SK-N-SH (cell line): ENCODE data around the gene TMOD2. TPM values are rescaled to one million over a fixed set of nuclear protein-coding genes. Genes with fewer than 3 reads are reported as not detected.
A peak's percentile ranks its signal among the peaks of the same experiment; 100 is the strongest.
"Not testable (repeated sequence)": the region's sequence is repeated elsewhere in the genome, so short reads cannot be mapped to it uniquely, and the experiment has no call there.

Source experiments
- CTCF ChIA-PET: fragments of 300-600, 350-600 bp; formaldehyde crosslinking; extraction: SDS; loops from one replicate; lab custom pipeline; 2021; lab: Yijun Ruan, JAX
- POLR2A ChIA-PET: fragments of 350-600 bp; sonication (Branson Sonifier 250); formaldehyde crosslinking; extraction: SDS; loops from one replicate; lab custom pipeline; 2020; ENCODE audit warnings: antibody characterized with exemption, inconsistent platforms; lab: Yijun Ruan, JAX
- DNase-seq: peaks from one replicate; pipeline ENCODE4 v3.0.0; 2012
- H2AFZ ChIP-seq: fragments of 200-600 bp; sonication (generic); 2 replicates; pipeline ENCODE4 v1.8.1; 2016; ENCODE audit warnings: antibody characterized with exemption, mild to moderate bottlenecking, low read depth
- H3F3A ChIP-seq: fragments of 200-600 bp; sonication (generic); replicated peaks from 2 replicates; pipeline ENCODE3; 2016; ENCODE audit warnings: antibody characterized with exemption, mild to moderate bottlenecking; ENCODE audit not compliant: insufficient read depth
- H3K27ac ChIP-seq, 2 experiments: fragments of 200-500 bp in 1 of 2; fragments of 200-600 bp in 1 of 2; sonication (Bioruptor generic) in 1 of 2; sonication (generic), shearing (Covaris generic) in 1 of 2; 2 replicates each; pipeline versions ENCODE4 v1.5.1 to v1.6.1; 2014 to 2016; ENCODE audit warnings: low read depth in 2 of 2, inconsistent platforms in 1 of 2, low read length in 1 of 2, mild to moderate bottlenecking in 1 of 2, mixed read lengths in 1 of 2
- H3K27me3 ChIP-seq: fragments of 200-600 bp; sonication (generic), shearing (Covaris generic); 2 replicates; pipeline ENCODE4 v1.6.1; 2016; ENCODE audit warnings: mixed run types; ENCODE audit not compliant: insufficient read depth
- H3K36me3 ChIP-seq, 2 experiments: fragments of 200-500 bp in 1 of 2; fragments of 200-600 bp in 1 of 2; sonication (Bioruptor generic) in 1 of 2; sonication (generic) in 1 of 2; replicated peaks in 1 of 2; 2 replicates each; pipeline versions ENCODE3 to v1.5.1; 2014 to 2016; ENCODE audit warnings: low read length in 1 of 2, mild to moderate bottlenecking in 1 of 2; ENCODE audit not compliant: insufficient read depth in 2 of 2, control insufficient read depth in 1 of 2
- H3K4me1 ChIP-seq, 2 experiments: fragments of 200-500 bp in 1 of 2; fragments of 200-600 bp in 1 of 2; sonication (Bioruptor generic) in 1 of 2; sonication (generic), shearing (Covaris generic) in 1 of 2; 2 replicates each; pipeline versions ENCODE4 v1.5.1 to v1.6.1; 2014 to 2016; ENCODE audit warnings: low read depth in 1 of 2, low read length in 1 of 2, mixed run types in 1 of 2; ENCODE audit not compliant: insufficient read depth in 2 of 2, control insufficient read depth in 1 of 2
- H3K4me2 ChIP-seq: fragments of 200-600 bp; sonication (generic), shearing (Covaris generic); 2 replicates; pipeline ENCODE4 v1.6.1; 2017; ENCODE audit warnings: mixed run types
- H3K4me3 ChIP-seq, 2 experiments: fragments of 200-500 bp in 1 of 2; fragments of 200-600 bp in 1 of 2; sonication (Bioruptor generic) in 1 of 2; sonication (generic), shearing (Covaris generic) in 1 of 2; 2 replicates each; pipeline versions ENCODE4 v1.5.1 to v1.8.1; 2014 to 2016; ENCODE audit warnings: low read depth in 2 of 2, inconsistent platforms in 1 of 2, low read length in 1 of 2, mild to moderate bottlenecking in 1 of 2, mixed read lengths in 1 of 2, moderate library complexity in 1 of 2
- H3K79me2 ChIP-seq: fragments of 200-600 bp; sonication (generic); 2 replicates; pipeline ENCODE4 v1.8.1; 2017; ENCODE audit warnings: mild to moderate bottlenecking; ENCODE audit not compliant: insufficient read depth
- H3K9ac ChIP-seq: fragments of 200-600 bp; sonication (generic); 2 replicates; pipeline ENCODE4 v1.6.1; 2017; ENCODE audit warnings: mixed run types
- H3K9me2 ChIP-seq: fragments of 200-600 bp; sonication (generic); 2 replicates; pipeline ENCODE4 v1.6.1; 2017; ENCODE audit warnings: mixed run types
- H3K9me3 ChIP-seq: fragments of 200-600 bp; sonication (generic); 2 replicates; pipeline ENCODE4 v1.6.1; 2017; ENCODE audit warnings: mixed run types, mild to moderate bottlenecking, moderate library complexity
- H4K20me1 ChIP-seq: fragments of 200-600 bp; sonication (generic); 2 replicates; pipeline ENCODE4 v1.6.1; 2017; ENCODE audit warnings: mild to moderate bottlenecking, mixed run types; ENCODE audit not compliant: insufficient read depth
- CTCF ChIP-seq: fragments of 200-600 bp; sonication (generic); IDR thresholded peaks from 2 replicates; pipeline ENCODE4 v1.6.1; 2017; ENCODE audit warnings: antibody characterized with exemption, mild to moderate bottlenecking, moderate library complexity
- ELF1 ChIP-seq: IDR thresholded peaks from 2 replicates; pipeline ENCODE4 v1.4.0; 2012
- MEF2A ChIP-seq: IDR thresholded peaks from 2 replicates; pipeline ENCODE4 v1.4.0; 2012; ENCODE audit warnings: low read depth, borderline replicate concordance
- RAD21 ChIP-seq: IDR thresholded peaks from 2 replicates; pipeline ENCODE4 v1.6.1; 2012; ENCODE audit warnings: mild to moderate bottlenecking, low read length
- WGBS: methylation state at CpG from one replicate; pipeline ENCODE4 v1.1.6; 2017; ENCODE audit warnings: low lambda C conversion rate; 5-methylcytosine and 5-hydroxymethylcytosine counted together
- polyA plus RNA-seq, 3 experiments: library from polyadenylated mRNA; depleted of rRNA; stranded (reverse); fragments of >200 nt; gene quantifications; 2 replicates each; pipeline ENCODE4 v1.2.3, GENCODE V29; 2012

The TMOD2 gene
- polyA plus RNA-seq, 1 of the 3 experiments (the other 2 are of a cell fraction) = 2.7 TPM

GRCh38 chr15:51782357-51782896 lies 31.0 kb downstream of the TMOD2 start:
- Histone ChIP-seq H3K4me3 (no peak overlapping the region), H3K4me2 (no peak overlapping the region), H2AFZ (no peak overlapping the region), H3K9me3 (0 out of 2 replicates have a peak, but pooled peaks cover 3% of the 10 kb centered on the region), H3K79me2 (no peaks in the 10 kb centered on the region), H3K27me3 (no peaks in the 10 kb centered on the region), H3K27ac (no peak overlapping the region), H3K4me1 (no peaks in the 10 kb centered on the region), H3K36me3 (peaks cover 32 to 55% of the 10 kb centered on the region in 2 experiments), H3K9ac (no peak overlapping the region), H3K9me2 (no peaks in the 10 kb centered on the region), H4K20me1 (no peaks in the 10 kb centered on the region), H3F3A (no peaks in the 10 kb centered on the region)
- ChIA-PET POLR2A (no interaction called here), CTCF (interaction anchor here (4.2 kb wide), 1 partner anchor 133 kb away, joined by 23 read pairs; no protein-coding TSS in a partner anchor)
- 85% methylated on average over 7 of the region's 7 CpGs for WGBS
- TF ChIP-seq RAD21 = peak; percentile 53
- TF ChIP-seq MEF2A = no peak
- TF ChIP-seq CTCF = peak; percentile 31
- peak; percentile 21 for DNase-seq

- Histone ChIP-seq H3K4me1 (no peaks in the 10 kb centered on the region), H3K9me2 (no peaks in the 10 kb centered on the region), H3K27ac (no peak overlapping the region), H3K9ac (no peak overlapping the region), H3K27me3 (no peaks in the 10 kb centered on the region), H3K4me3 (no peak overlapping the region), H2AFZ (no peak overlapping the region), H4K20me1 (no peaks in the 10 kb centered on the region), H3F3A (no peaks in the 10 kb centered on the region), H3K4me2 (no peak overlapping the region), H3K79me2 (no peaks in the 10 kb centered on the region), H3K36me3 (peaks cover 32 to 61% of the 10 kb centered on the region in 2 experiments), H3K9me3 (0 out of 2 replicates have a peak, but pooled peaks cover 3% of the 10 kb centered on the region)
- CTCF ChIA-PET = interaction anchor here (1.1 to 4.2 kb wide), 5 partner anchors 19 to 152 kb away, joined by 3 to 23 read pairs (median 3); no protein-coding TSS in a partner anchor
- 91% methylated on average over 3 of the region's 3 CpGs for WGBS
- POLR2A ChIA-PET = no interaction called here
- no peak for DNase-seq
- TF ChIP-seq ELF1 = no peak
These were observed 32.6 kb downstream of the TMOD2 start for GRCh38 chr15:51783967-51784366.

- H3K27me3 ChIP-seq, H3K9me3 ChIP-seq, H3K4me2 ChIP-seq, H3K4me3 ChIP-seq, H3K9ac ChIP-seq, H3K79me2 ChIP-seq, H3K4me1 ChIP-seq, H3K27ac ChIP-seq, H2AFZ ChIP-seq, POLR2A ChIA-PET, H3K9me2 ChIP-seq, H3F3A ChIP-seq, H4K20me1 ChIP-seq, DNase-seq: not testable (repeated sequence)
- WGBS = 59% methylated on average over 5 of the region's 11 CpGs
- peaks cover 23 to 48% of the 10 kb centered on the region in 2 experiments for H3K36me3 ChIP-seq
- CTCF ChIA-PET = interaction anchor here (3.1 kb wide), 1 partner anchor 11 kb away, joined by 21 read pairs; no protein-coding TSS in a partner anchor
These were observed 35.7 kb downstream of the TMOD2 start for GRCh38 chr15:51787130-51787529.

- H3K4me2 ChIP-seq, H3K27ac ChIP-seq, POLR2A ChIA-PET, CTCF ChIA-PET, H3K27me3 ChIP-seq, H4K20me1 ChIP-seq, H3K36me3 ChIP-seq, DNase-seq, H3K4me1 ChIP-seq, H3K9me2 ChIP-seq, H3K9me3 ChIP-seq, H3K9ac ChIP-seq, H2AFZ ChIP-seq, H3K79me2 ChIP-seq, H3K4me3 ChIP-seq: not testable (repeated sequence)
- peaks cover 16% of the 10 kb centered on the region for H3F3A ChIP-seq
- 89% methylated on average over 4 of the region's 4 CpGs for WGBS
These were observed 41.1 kb downstream of the TMOD2 start for GRCh38 chr15:51792474-51792873.
